MCF 10A (cell line): ENCODE measurements around the gene MYO7B. TPM values are rescaled to one million over a fixed set of nuclear protein-coding genes. Genes with fewer than 3 reads are reported as not detected.

Experiments
- BruUV-seq: library from RNA; stranded (reverse); fragments of 400-500 nt; replicated peaks from 2 replicates; lab custom pipeline; 2021; lab: Mats Ljungman, UMichigan
- CTCF ChIA-PET: fragments of 300-600 bp; sonication (Branson Sonifier 250); formaldehyde crosslinking; extraction: SDS; loops from one replicate; lab custom pipeline; 2021; ENCODE audit warnings: antibody characterized with exemption, inconsistent platforms; lab: Yijun Ruan, JAX
- POLR2A ChIA-PET: fragments of 300-600, 350-650 bp; sonication (Branson Sonifier 250); formaldehyde crosslinking; extraction: SDS; loops from one replicate; lab custom pipeline; 2020; ENCODE audit warnings: antibody characterized with exemption, inconsistent platforms; lab: Yijun Ruan, JAX
- DNase-seq: peaks from one replicate; pipeline ENCODE4 v3.0.0-alpha.2; 2018; ENCODE audit not compliant: unreplicated experiment
- H3K27ac Mint-ChIP-seq: one replicate; pipeline ENCODE4 v1.8.0; 2022; ENCODE audit warnings: mild to moderate bottlenecking, low read depth, mixed read lengths; ENCODE audit not compliant: unreplicated experiment
- H3K27me3 Mint-ChIP-seq: one replicate; pipeline ENCODE4 v1.8.0; 2022; ENCODE audit warnings: mixed read lengths; ENCODE audit not compliant: insufficient read depth, unreplicated experiment
- H3K36me3 Mint-ChIP-seq: one replicate; pipeline ENCODE4 v1.8.0; 2022; ENCODE audit warnings: mild to moderate bottlenecking, moderate library complexity, mixed read lengths; ENCODE audit not compliant: insufficient read depth, unreplicated experiment
- H3K4me1 Mint-ChIP-seq: one replicate; pipeline ENCODE4 v1.8.0; 2022; ENCODE audit warnings: mixed read lengths; ENCODE audit not compliant: insufficient read depth, unreplicated experiment
- H3K4me3 Mint-ChIP-seq: one replicate; pipeline ENCODE4 v1.8.0; 2022; ENCODE audit warnings: mild to moderate bottlenecking, moderate library complexity, mixed read lengths; ENCODE audit not compliant: unreplicated experiment
- H3K9me3 Mint-ChIP-seq: one replicate; pipeline ENCODE4 v1.8.0; 2022; ENCODE audit warnings: mixed read lengths; ENCODE audit not compliant: unreplicated experiment
- CTCF ChIP-seq: fragments of 200-600 bp; IDR thresholded peaks from one replicate; pipeline ENCODE4 v1.8.0; 2022; ENCODE audit warnings: antibody characterized with exemption, mild to moderate bottlenecking; ENCODE audit not compliant: unreplicated experiment
- intact Hi-C: fragments of 100-400 bp; cut with micrococcal nuclease; formaldehyde crosslinking; loops from 2 replicates; pipeline ENCODE4 v1.14.1; 2022
- total RNA-seq: library from RNA; stranded (reverse); gene quantifications from 2 replicates; pipeline ENCODE4 v1.2.3, GENCODE V29; 2022

Gene MYO7B
- total RNA-seq, 1 experiment from 2014 or later, result not detected

DNA sequence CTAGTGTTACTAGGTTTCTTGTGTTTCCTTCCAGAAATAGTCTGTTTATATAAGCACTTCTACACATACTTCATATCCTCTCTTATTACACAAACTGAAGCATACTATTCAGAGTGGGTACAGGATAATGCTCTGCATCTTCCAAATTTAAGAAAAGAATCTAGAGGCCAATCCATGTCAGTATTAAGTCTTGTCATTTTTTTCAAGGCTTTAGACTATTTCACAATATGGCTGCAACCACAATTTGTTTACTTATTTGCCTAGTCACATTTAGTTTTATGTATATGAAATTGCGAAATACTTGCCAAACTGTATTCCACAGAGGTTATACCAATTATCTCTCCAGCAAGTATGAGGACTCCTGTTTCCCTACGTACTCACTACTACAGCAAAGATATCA, 37.1 kb upstream of the MYO7B start:
- Mint-ChIP-seq H3K27ac (peak overlapping the region; percentile 55), H3K9me3 (no peaks in the 10 kb centered on the region), H3K27me3 (no peaks in the 10 kb centered on the region), H3K4me1 (peaks cover 12% of the 10 kb centered on the region), H3K36me3 (peaks cover 88% of the 10 kb centered on the region), H3K4me3 (no peak overlapping the region)
- CTCF ChIA-PET, result no interaction called here
- DNase-seq, result peak; percentile 69
- intact Hi-C loops, result no loop called here
- no peak for TF ChIP-seq CTCF
- POLR2A ChIA-PET, result interaction anchor here (1.3 kb wide), 1 partner anchor 12 kb away, joined by 4 read pairs; no protein-coding TSS in a partner anchor
- BruUV-seq, result no TSS peak

DNA sequence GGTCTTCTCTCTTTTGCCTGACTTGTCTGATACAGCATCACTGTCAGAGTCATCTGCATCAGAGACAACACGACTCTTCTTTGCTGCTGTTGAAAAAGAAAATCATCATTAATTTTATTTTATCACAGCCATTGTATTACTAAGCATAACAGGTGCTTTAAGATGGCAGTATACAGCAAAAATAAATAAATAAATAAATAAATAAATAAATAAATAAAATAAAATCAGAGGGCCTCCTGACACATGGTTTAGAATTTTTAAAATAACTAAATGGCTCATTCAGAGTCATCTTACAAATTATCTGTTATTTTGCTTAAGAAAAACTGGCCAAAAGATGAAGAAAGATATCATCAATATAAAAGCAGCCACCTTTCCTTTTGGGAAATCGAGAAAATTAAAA, 32.0 kb upstream of the MYO7B start:
- no peak overlapping the region for H3K27ac Mint-ChIP-seq
- POLR2A ChIA-PET, result no interaction called here
- H3K36me3 Mint-ChIP-seq, result peaks cover 67% of the 10 kb centered on the region
- TF ChIP-seq CTCF, result no peak
- no peak overlapping the region for H3K4me3 Mint-ChIP-seq
- no peaks in the 10 kb centered on the region for H3K27me3 Mint-ChIP-seq
- no TSS peak for BruUV-seq
- no peak for DNase-seq
- no peaks in the 10 kb centered on the region for H3K9me3 Mint-ChIP-seq
- intact Hi-C loops, result no loop called here
- peaks cover 13% of the 10 kb centered on the region for H3K4me1 Mint-ChIP-seq
- CTCF ChIA-PET, result interaction anchor here (2.0 kb wide), 1 partner anchor 24 kb away, joined by 11 read pairs; no protein-coding TSS in a partner anchor

DNA sequence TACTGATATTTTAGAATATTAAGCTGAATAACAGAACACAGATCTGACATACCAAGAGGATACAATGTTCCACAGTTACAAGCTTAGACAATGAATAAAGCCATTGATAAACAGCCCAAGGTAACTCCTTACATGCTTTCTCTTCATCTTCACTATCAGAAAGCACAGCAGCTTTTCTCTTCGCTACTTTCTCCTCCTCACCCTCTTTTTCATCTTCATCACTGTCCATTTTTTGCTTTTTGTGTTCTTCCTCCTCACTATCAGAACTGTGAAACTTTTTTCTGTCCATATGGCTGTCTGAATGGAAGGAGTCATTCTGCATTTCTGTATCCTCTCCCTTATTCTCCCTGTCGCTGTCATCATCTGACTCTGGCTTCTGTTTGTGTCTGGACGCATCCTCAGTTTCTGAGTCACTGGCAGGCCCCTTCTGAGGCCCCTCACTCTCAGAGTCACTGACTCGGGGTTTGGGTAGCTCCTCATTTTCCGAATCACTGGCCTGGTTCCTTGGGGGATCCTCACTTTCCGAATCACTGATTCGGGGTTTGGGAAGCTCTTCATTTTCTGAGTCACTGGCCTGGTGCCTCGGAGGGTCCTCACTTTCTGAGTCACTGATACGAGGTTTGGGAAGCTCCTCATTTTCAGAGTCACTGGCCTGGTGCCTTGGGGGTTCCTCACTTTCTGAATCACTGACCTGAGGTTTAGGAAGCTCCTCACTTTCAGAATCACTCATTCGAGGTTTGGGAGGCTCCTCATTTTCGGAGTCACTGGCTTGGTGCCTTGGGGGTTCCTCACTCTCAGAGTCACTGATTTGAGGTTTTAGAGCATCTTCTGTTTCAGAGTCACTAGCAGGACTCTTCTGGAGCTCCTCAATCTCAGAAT, 30.7 kb upstream of the MYO7B start:
- H3K9me3 Mint-ChIP-seq, result no peaks in the 10 kb centered on the region
- H3K4me3 Mint-ChIP-seq, result no peak overlapping the region
- H3K36me3 Mint-ChIP-seq, result peaks cover 57% of the 10 kb centered on the region
- H3K27me3 Mint-ChIP-seq, result no peaks in the 10 kb centered on the region
- intact Hi-C loops, result loop anchor here (5.0 kb wide), 1 partner anchor 143 kb away; the partner anchor contains the start of gene GPR17
- ChIA-PET CTCF (interaction anchor here (0.6 to 2.0 kb wide), 7 partner anchors 11 to 181 kb away, joined by 3 to 11 read pairs (median 4); no protein-coding TSS in a partner anchor), POLR2A (interaction anchor here (0.6 to 1.5 kb wide), 3 partner anchors 13 to 181 kb away, joined by 3 to 12 read pairs (median 3); partner anchors contain the start of gene IWS1)
- BruUV-seq, result TSS peak; percentile 85
- H3K27ac Mint-ChIP-seq, result no peak overlapping the region
- no peak for TF ChIP-seq CTCF
- peaks cover 19% of the 10 kb centered on the region for H3K4me1 Mint-ChIP-seq
- DNase-seq, result no peak

- POLR2A ChIA-PET, result interaction anchor here (0.8 to 6.0 kb wide), 5 partner anchors 11 to 266 kb away, joined by 3 to 76 read pairs (median 4); partner anchors contain the start of gene IWS1
- H3K27me3 Mint-ChIP-seq, result no peaks in the 10 kb centered on the region
- no peak for TF ChIP-seq CTCF
- no TSS peak for BruUV-seq
- intact Hi-C loops, result loop anchor here (5.0 kb wide), 1 partner anchor 141 kb away; the partner anchor contains the start of gene GPR17
- CTCF ChIA-PET, result interaction anchor here (0.7 kb wide), 1 partner anchor 36 kb away, joined by 3 read pairs; no protein-coding TSS in a partner anchor
- H3K9me3 Mint-ChIP-seq, result no peaks in the 10 kb centered on the region
- H3K4me1 Mint-ChIP-seq, result peaks cover 28% of the 10 kb centered on the region
- no peak overlapping the region for H3K27ac Mint-ChIP-seq
- DNase-seq, result no peak
- H3K4me3 Mint-ChIP-seq, result no peak overlapping the region
- H3K36me3 Mint-ChIP-seq, result peaks cover 50% of the 10 kb centered on the region
Measured at GRCh38 chr2:127506510-127506909, 29.0 kb upstream of the MYO7B start.
